ENCODE results near the gene EPHA1.

The EPHA1 gene

DNA sequence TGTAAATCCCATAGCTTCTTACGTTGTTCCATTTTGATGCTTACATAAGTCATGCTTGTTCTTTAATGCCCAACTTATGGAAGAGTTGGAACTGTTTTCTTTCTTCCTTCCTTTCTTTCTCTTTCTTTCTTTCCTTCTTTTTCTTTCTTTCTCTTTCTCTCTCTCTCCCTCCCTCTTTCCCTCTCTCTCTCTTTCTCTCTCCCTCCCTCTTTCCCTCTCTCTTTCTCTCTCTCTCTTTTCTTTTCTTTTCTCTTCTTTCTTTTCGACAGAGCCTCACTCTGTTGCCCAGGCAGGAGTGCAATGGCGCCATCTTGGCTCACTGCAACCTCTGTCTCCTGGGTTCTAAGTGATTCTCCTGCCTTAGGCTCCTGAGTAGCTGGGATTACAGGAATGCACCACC lies 65.1 kb downstream of the EPHA1 start:
- no peak for DNase-seq

DNA sequence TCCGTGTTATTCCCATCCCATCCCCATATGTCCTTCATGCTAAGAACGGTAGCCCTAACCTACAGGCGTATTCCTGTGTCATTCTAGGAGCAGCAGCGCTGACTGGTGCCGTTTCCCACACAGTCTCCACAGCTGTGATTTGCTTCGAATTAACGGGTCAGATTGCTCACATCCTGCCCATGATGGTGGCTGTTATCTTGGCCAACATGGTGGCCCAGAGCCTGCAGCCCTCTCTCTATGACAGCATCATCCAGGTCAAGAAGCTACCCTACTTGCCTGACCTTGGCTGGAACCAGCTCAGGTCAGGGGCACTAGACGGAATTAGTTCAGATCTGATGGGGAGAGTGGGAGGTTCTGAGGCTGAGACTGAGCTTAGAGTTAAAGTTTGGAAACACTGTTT lies 66.8 kb downstream of the EPHA1 start:
- no peak for DNase-seq
